ENCODE data around the gene MRPL40. TPM values are rescaled to one million over a fixed set of nuclear protein-coding genes. Genes with fewer than 3 reads are reported as not detected.

The MRPL40 gene
- total RNA-seq, 2 donors from 2014 or later = 16.1 to 24.7 TPM

- intact Hi-C loops (cut with DNase I) = no loop called here
- peaks cover 5% of the 10 kb centered on the region for H3K36me3 ChIP-seq
- DNase-seq = no peak
- peaks cover 9% of the 10 kb centered on the region for H3K4me1 ChIP-seq
- H3K9me3 ChIP-seq = no peaks in the 10 kb centered on the region
- no peak overlapping the region for H3K9ac ChIP-seq (ENCODE audit: low read depth in 2 of 2, low read length in 2 of 2)
- no peak overlapping the region for H3K27ac ChIP-seq
- no peak overlapping the region for H3K4me3 ChIP-seq
- no peaks in the 10 kb centered on the region for H3K27me3 ChIP-seq
- no peak for TF ChIP-seq CTCF (IDR thresholded peaks at IDR 0.05)
Observed at GRCh38 chr22:19451570-19451969, 19.2 kb downstream of the MRPL40 start.

GRCh38 chr22:19453718-19454117, 21.4 kb downstream of the MRPL40 start:
- Histone ChIP-seq H3K4me1 (peaks cover under 1% of the 10 kb centered on the region), H3K9me3 (no peaks in the 10 kb centered on the region), H3K36me3 (peaks cover 5% of the 10 kb centered on the region), H3K27me3 (no peaks in the 10 kb centered on the region), H3K27ac (no peak overlapping the region), H3K4me3 (no peak overlapping the region), H3K9ac (ENCODE audit: low read depth in 2 of 2, low read length in 2 of 2) (no peak overlapping the region)
- intact Hi-C loops (cut with DNase I) = no loop called here
- DNase-seq = no peak
- TF ChIP-seq CTCF (IDR thresholded peaks at IDR 0.05) = no peak

- no peaks in the 10 kb centered on the region for H3K9me3 ChIP-seq
- H3K27ac ChIP-seq = no peak overlapping the region
- H3K27me3 ChIP-seq = no peaks in the 10 kb centered on the region
- H3K4me3 ChIP-seq = no peak overlapping the region
- DNase-seq = no peak
- no peak for TF ChIP-seq CTCF (IDR thresholded peaks at IDR 0.05)
- H3K36me3 ChIP-seq = peaks cover 5% of the 10 kb centered on the region
- intact Hi-C loops (cut with DNase I) = no loop called here
- H3K4me1 ChIP-seq = no peaks in the 10 kb centered on the region
- no peak overlapping the region for H3K9ac ChIP-seq (ENCODE audit: low read depth in 2 of 2, low read length in 2 of 2)
Observed at GRCh38 chr22:19454156-19454555, 21.8 kb downstream of the MRPL40 start.

- Histone ChIP-seq H3K27ac (no peak overlapping the region), H3K36me3 (peaks cover 5% of the 10 kb centered on the region), H3K4me3 (no peak overlapping the region), H3K9me3 (no peaks in the 10 kb centered on the region), H3K9ac (ENCODE audit: low read depth in 2 of 2, low read length in 2 of 2) (no peak overlapping the region), H3K27me3 (no peaks in the 10 kb centered on the region), H3K4me1 (no peaks in the 10 kb centered on the region)
- intact Hi-C loops (cut with DNase I) = no loop called here
- no peak for TF ChIP-seq CTCF (IDR thresholded peaks at IDR 0.05)
- no peak for DNase-seq
Observed at GRCh38 chr22:19455033-19455432, 22.7 kb downstream of the MRPL40 start.

GRCh38 chr22:19455585-19456370, 23.4 kb downstream of the MRPL40 start:
- H3K36me3 ChIP-seq = peaks cover 5% of the 10 kb centered on the region
- intact Hi-C loops (cut with DNase I) = no loop called here
- no peak for DNase-seq
- H3K4me3 ChIP-seq = no peak overlapping the region
- no peak for TF ChIP-seq CTCF (IDR thresholded peaks at IDR 0.05)
- no peaks in the 10 kb centered on the region for H3K9me3 ChIP-seq
- no peak overlapping the region for H3K27ac ChIP-seq
- no peaks in the 10 kb centered on the region for H3K27me3 ChIP-seq
- no peak overlapping the region for H3K9ac ChIP-seq (ENCODE audit: low read depth in 2 of 2, low read length in 2 of 2)
- no peaks in the 10 kb centered on the region for H3K4me1 ChIP-seq
